Liver (tissue), 9 donors: ENCODE results near the gene CDK15. TPM values are rescaled to one million over a fixed set of nuclear protein-coding genes. Genes with fewer than 3 reads are reported as not detected.
"Not testable (repeated sequence)": the region's sequence is repeated elsewhere in the genome, so short reads cannot be mapped to it uniquely, and the experiment has no call there.

ENCODE experiments used
- DNase-seq: peaks from one replicate; pipeline ENCODE4 v3.0.0-alpha.2; 2017; ENCODE audit warnings: low spot score
- H3K27ac ChIP-seq, 2 donors: one replicate each; pipeline ENCODE4 v1.7.0; 2013; ENCODE audit warnings: inconsistent platforms in 2 of 2, low read length in 2 of 2, control low read depth in 1 of 2, low read depth in 1 of 2, mild to moderate bottlenecking in 1 of 2
- H3K27me3 ChIP-seq, 4 donors: one replicate each; pipeline versions ENCODE4 v1.6.1 to v1.7.0; 2013; ENCODE audit warnings: low read length in 3 of 4, inconsistent platforms in 1 of 4, mild to moderate bottlenecking in 1 of 4, moderate library complexity in 1 of 4; ENCODE audit not compliant: control insufficient read depth in 4 of 4, insufficient read depth in 4 of 4
- H3K36me3 ChIP-seq, 4 donors: one replicate each; pipeline versions ENCODE4 v1.6.1 to v1.7.0; 2013; ENCODE audit warnings: low read length in 3 of 4, mild to moderate bottlenecking in 3 of 4, low read depth in 1 of 4, moderate library complexity in 1 of 4; ENCODE audit not compliant: control insufficient read depth in 4 of 4, insufficient read depth in 3 of 4
- H3K4me1 ChIP-seq, 4 donors: one replicate each; pipeline versions ENCODE4 v1.6.1 to v1.7.0; 2013; ENCODE audit warnings: low read length in 3 of 4, mild to moderate bottlenecking in 3 of 4, moderate library complexity in 1 of 4; ENCODE audit not compliant: control insufficient read depth in 4 of 4, insufficient read depth in 4 of 4
- H3K4me3 ChIP-seq, 3 donors: one replicate each; pipeline versions ENCODE4 v1.6.1 to v1.7.0; 2013; ENCODE audit warnings: low read length in 3 of 3, control low read depth in 1 of 3, low read depth in 1 of 3, mild to moderate bottlenecking in 1 of 3
- H3K9ac ChIP-seq, 2 donors: one replicate each; pipeline ENCODE4 v1.7.0; 2013; ENCODE audit warnings: low read length in 2 of 2, mild to moderate bottlenecking in 2 of 2, moderate library complexity in 2 of 2, control low read depth in 1 of 2, low read depth in 1 of 2
- H3K9me3 ChIP-seq, 4 donors: one replicate each; pipeline versions ENCODE4 v1.6.1 to v1.7.0; 2013; ENCODE audit warnings: low read length in 3 of 4; ENCODE audit not compliant: control insufficient read depth in 4 of 4
- ATF3 ChIP-seq: IDR thresholded peaks from 2 replicates; pipeline ENCODE4 v1.6.1; 2016; ENCODE audit warnings: antibody characterized with exemption
- EGR1 ChIP-seq, 2 donors: IDR thresholded peaks; 2 replicates each; pipeline ENCODE4 v1.6.1; 2016 to 2018; ENCODE audit warnings: antibody characterized with exemption in 2 of 2, low read depth in 2 of 2
- FOXA1 ChIP-seq: IDR thresholded peaks from 2 replicates; pipeline ENCODE4 v1.6.1; 2016; ENCODE audit warnings: antibody characterized with exemption
- FOXA2 ChIP-seq: IDR thresholded peaks from 2 replicates; pipeline ENCODE4 v1.6.1; 2016; ENCODE audit warnings: antibody characterized with exemption
- GABPA ChIP-seq, 2 donors: IDR thresholded peaks in 1 of 2; conservative IDR thresholded peaks in 1 of 2; 2 replicates each; pipeline ENCODE4 v1.6.1; 2016; ENCODE audit warnings: antibody characterized with exemption in 2 of 2, mild to moderate bottlenecking in 1 of 2, moderate library complexity in 1 of 2
- HNF4A ChIP-seq, 2 donors: conservative IDR thresholded peaks; 2 replicates each; pipeline ENCODE4 v1.6.1; 2016; ENCODE audit warnings: antibody characterized with exemption in 2 of 2, mild to moderate bottlenecking in 2 of 2
- HNF4G ChIP-seq: IDR thresholded peaks from 2 replicates; pipeline ENCODE4 v1.6.1; 2016; ENCODE audit warnings: antibody characterized with exemption
- JUND ChIP-seq, 2 donors: IDR thresholded peaks; 2 replicates each; pipeline ENCODE4 v1.6.1; 2016; ENCODE audit warnings: antibody characterized with exemption in 2 of 2
- MAX ChIP-seq: IDR thresholded peaks from 2 replicates; pipeline ENCODE4 v1.6.1; 2016; ENCODE audit warnings: antibody characterized with exemption
- NR2F2 ChIP-seq: IDR thresholded peaks from 2 replicates; pipeline ENCODE4 v1.6.1; 2016; ENCODE audit warnings: antibody characterized with exemption
- RAD21 ChIP-seq, 2 donors: IDR thresholded peaks; 2 replicates each; pipeline ENCODE4 v1.6.1; 2016; ENCODE audit warnings: antibody characterized with exemption in 2 of 2, mild to moderate bottlenecking in 2 of 2
- RXRA ChIP-seq, 2 donors: IDR thresholded peaks; 2 replicates each; pipeline ENCODE4 v1.6.1; 2017 to 2018; ENCODE audit warnings: antibody characterized with exemption in 2 of 2, mild to moderate bottlenecking in 1 of 2
- SP1 ChIP-seq: IDR thresholded peaks from 2 replicates; pipeline ENCODE4 v1.6.1; 2018; ENCODE audit warnings: antibody characterized with exemption, mild to moderate bottlenecking
- TAF1 ChIP-seq: conservative IDR thresholded peaks from 2 replicates; pipeline ENCODE4 v1.6.1; 2016; ENCODE audit warnings: antibody characterized with exemption, mild to moderate bottlenecking
- YY1 ChIP-seq: IDR thresholded peaks from 2 replicates; pipeline ENCODE4 v1.6.1; 2016; ENCODE audit warnings: antibody characterized with exemption, mild to moderate bottlenecking
- WGBS: extraction: QIAGEN DNeasy Blood & Tissue Kit; methylation state at CpG from one replicate; pipeline ENCODE4 v1.1.7; 2013; 5-methylcytosine and 5-hydroxymethylcytosine counted together
- polyA plus RNA-seq, 2 donors: library from polyadenylated mRNA; stranded (reverse) in 1 of 2; unstranded in 1 of 2; fragments of 200-250 nt in 1 of 2; fragments of >200 nt in 1 of 2; fragmentation: Nextera tagmentation in 1 of 2; extraction: Ambion mirVana in 1 of 2; gene quantifications; one replicate each; pipeline versions ENCODE4 v1.2.1 to v1.2.3, GENCODE V29; 2013 to 2015
- total RNA-seq, 2 donors: library from RNA; depleted of rRNA; stranded (reverse); fragments of >200 nt; gene quantifications; one replicate each; pipeline ENCODE4 v1.2.3, GENCODE V29; 2014
- TF ChIP-seq, protein P1 (sequence below): IDR thresholded peaks from 2 replicates; pipeline ENCODE4 v1.6.1; 2016; ENCODE audit warnings: antibody characterized with exemption
- donor health status: healthy.
- donor health status: healthy.
- donor health status: healthy.
- donor health status: healthy.
- donor health status: healthy.

CDK15 gene
- total and polyA plus RNA-seq, 4 donors: under 0.01 to 0.47 (median 0.06) TPM; not detected in 1

GRCh38 chr2:201839727-201840126 lies 33.4 kb downstream of the CDK15 start:
- TF ChIP-seq RAD21 (IDR thresholded peaks at IDR 0.05) (no peak), FOXA1 (no peak), RXRA (IDR thresholded peaks at IDR 0.05) (no peak)
- WGBS: 92% methylated on average over 4 of the region's 4 CpGs
- H3K27ac ChIP-seq: no peak overlapping the region
- H3K9me3 ChIP-seq: no peaks in the 10 kb centered on the region
- H3K9ac ChIP-seq: no peak overlapping the region
- no peaks in the 10 kb centered on the region for H3K36me3 ChIP-seq
- no peak for DNase-seq
- H3K4me3 ChIP-seq: no peak overlapping the region
- no peaks in the 10 kb centered on the region for H3K4me1 ChIP-seq
- no peaks in the 10 kb centered on the region for H3K27me3 ChIP-seq

DNA sequence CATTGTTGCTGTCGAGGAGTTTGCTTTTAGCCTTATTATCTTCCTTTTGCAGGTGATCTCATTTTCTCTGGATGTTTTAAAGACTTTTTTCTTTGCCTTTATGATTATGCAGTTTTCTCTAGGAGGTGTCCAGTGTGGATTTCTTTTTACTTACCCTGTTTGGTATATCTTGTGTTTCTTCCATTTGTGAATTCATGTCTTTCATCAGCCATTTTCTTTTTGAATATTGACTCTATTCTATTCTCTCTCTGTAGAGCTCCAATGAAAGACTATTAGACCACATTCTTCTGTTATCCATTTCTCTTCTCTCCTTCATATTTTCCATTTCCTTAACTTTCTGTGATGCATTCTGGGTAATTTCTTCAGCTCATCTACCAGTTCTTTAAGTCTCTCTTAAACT lies 34.4 kb downstream of the CDK15 start:
- no peaks in the 10 kb centered on the region for H3K9me3 ChIP-seq
- no peak overlapping the region for H3K9ac ChIP-seq
- H3K36me3 ChIP-seq: no peaks in the 10 kb centered on the region
- TF ChIP-seq, protein P1, sequence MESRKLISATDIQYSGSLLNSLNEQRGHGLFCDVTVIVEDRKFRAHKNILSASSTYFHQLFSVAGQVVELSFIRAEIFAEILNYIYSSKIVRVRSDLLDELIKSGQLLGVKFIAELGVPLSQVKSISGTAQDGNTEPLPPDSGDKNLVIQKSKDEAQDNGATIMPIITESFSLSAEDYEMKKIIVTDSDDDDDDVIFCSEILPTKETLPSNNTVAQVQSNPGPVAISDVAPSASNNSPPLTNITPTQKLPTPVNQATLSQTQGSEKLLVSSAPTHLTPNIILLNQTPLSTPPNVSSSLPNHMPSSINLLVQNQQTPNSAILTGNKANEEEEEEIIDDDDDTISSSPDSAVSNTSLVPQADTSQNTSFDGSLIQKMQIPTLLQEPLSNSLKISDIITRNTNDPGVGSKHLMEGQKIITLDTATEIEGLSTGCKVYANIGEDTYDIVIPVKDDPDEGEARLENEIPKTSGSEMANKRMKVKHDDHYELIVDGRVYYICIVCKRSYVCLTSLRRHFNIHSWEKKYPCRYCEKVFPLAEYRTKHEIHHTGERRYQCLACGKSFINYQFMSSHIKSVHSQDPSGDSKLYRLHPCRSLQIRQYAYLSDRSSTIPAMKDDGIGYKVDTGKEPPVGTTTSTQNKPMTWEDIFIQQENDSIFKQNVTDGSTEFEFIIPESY: no peak
- TF ChIP-seq JUND (IDR thresholded peaks at IDR 0.05) (no peak), HNF4G (no peak), NR2F2 (no peak), ATF3 (no peak), YY1 (no peak), GABPA (IDR thresholded peaks at IDR 0.05 in 1 of 2, conservative IDR thresholded peaks at IDR 0.05 in 1 of 2) (no peak), FOXA2 (no peak)
- no peak overlapping the region for H3K27ac ChIP-seq
- 92% methylated on average over 1 of the region's 1 CpG for WGBS
- H3K27me3 ChIP-seq: no peaks in the 10 kb centered on the region
- no peak for DNase-seq
- no peak overlapping the region for H3K4me3 ChIP-seq
- H3K4me1 ChIP-seq: no peaks in the 10 kb centered on the region

DNA sequence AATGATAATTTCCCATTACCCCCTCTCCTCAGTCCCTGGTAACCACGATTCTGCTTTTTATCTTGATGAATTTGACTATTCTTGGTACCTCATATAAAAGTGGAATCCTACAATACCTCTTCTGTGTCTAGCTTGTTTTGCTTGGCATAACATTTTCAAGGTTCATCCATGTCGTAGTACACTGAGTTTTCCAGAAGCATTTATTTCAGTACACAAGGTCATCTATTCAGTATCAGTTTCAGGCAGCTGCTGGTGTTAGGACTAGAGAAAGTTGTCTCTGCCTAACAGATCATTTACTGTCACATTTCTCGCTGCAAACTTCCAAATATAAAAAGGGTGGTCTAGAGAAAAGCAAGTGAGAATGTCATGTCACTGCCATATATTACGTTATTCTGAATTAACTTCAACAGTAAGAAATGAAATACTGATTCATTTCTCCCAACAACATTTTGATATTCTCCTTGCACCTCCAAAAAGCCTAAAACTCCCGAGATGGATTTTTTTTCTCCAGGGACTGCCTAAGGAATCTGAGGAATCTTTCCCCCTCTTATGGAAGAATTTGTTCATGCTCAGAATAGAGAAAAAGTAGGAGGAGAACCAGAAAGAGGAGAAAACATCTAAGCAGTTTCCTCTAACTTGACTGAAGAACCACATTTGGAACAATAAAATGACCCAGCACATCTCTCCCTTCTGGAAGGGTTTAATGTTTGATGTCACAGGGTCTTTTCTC lies 36.0 kb downstream of the CDK15 start:
- TF ChIP-seq RAD21 (IDR thresholded peaks at IDR 0.05): no peak
- no peak for TF ChIP-seq NR2F2
- TF ChIP-seq RXRA (IDR thresholded peaks at IDR 0.05): no peak
- TF ChIP-seq EGR1 (IDR thresholded peaks at IDR 0.05; ENCODE audit: low read depth in 2 of 2): no peak
- TF ChIP-seq SP1: no peak
- TF ChIP-seq YY1: no peak
- no peak for TF ChIP-seq JUND (IDR thresholded peaks at IDR 0.05)
- TF ChIP-seq GABPA (IDR thresholded peaks at IDR 0.05 in 1 of 2, conservative IDR thresholded peaks at IDR 0.05 in 1 of 2): no peak
- TF ChIP-seq MAX: no peak
- TF ChIP-seq HNF4G: no peak
- TF ChIP-seq HNF4A (conservative IDR thresholded peaks at IDR 0.05): no peak
- TF ChIP-seq TAF1: no peak
- TF ChIP-seq FOXA1: no peak
- TF ChIP-seq, protein P1: no peak
- no peak for TF ChIP-seq FOXA2
- 71% methylated on average over 5 of the region's 5 CpGs for WGBS
- Histone ChIP-seq H3K9ac (no peak overlapping the region), H3K27ac (no peak overlapping the region), H3K4me1 (no peaks in the 10 kb centered on the region), H3K27me3 (no peaks in the 10 kb centered on the region), H3K4me3 (no peak overlapping the region), H3K36me3 (no peaks in the 10 kb centered on the region), H3K9me3 (no peaks in the 10 kb centered on the region)
- no peak for DNase-seq

DNA sequence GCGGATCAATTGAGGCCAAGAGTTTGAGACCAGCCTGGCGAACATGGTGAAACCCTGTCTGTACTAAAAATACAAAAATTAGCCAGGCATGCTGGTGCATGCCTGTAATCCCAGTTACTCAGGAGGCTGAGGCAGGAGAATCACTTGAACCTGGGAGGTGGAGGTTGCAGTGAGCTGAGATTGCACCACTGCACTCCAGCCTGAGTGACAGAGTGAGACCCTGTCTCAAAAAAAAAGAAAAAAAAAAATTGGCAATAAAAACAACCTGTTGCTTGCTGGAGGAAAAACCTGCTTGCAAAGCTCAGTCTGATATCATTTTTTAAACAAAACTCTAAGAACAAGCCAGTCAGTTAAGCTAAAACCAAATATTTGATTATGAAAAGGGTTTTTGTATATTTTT lies 38.6 kb downstream of the CDK15 start:
- WGBS: 96% methylated on average over 2 of the region's 2 CpGs
- not testable (repeated sequence) for DNase-seq, H3K27ac ChIP-seq, H3K4me3 ChIP-seq, H3K9me3 ChIP-seq, H3K27me3 ChIP-seq, H3K36me3 ChIP-seq, H3K9ac ChIP-seq, H3K4me1 ChIP-seq
